Lung microvascular endothelial cell (primary cell): ENCODE results near the gene DNAJC5. TPM values are rescaled to one million over a fixed set of nuclear protein-coding genes. Genes with fewer than 3 reads are reported as not detected.
"Not testable (repeated sequence)": the region's sequence is repeated elsewhere in the genome, so short reads cannot be mapped to it uniquely, and the experiment has no call there.

ENCODE experiments used
- DNase-seq, 2 donors: peaks; one replicate each; pipeline versions ENCODE4 v3.0.0 to v3.0.0-alpha.2; 2010; ENCODE audit warnings: low read depth in 2 of 2
- total RNA-seq: library from RNA; depleted of rRNA; stranded (reverse); fragments of >200 nt; gene quantifications from 2 replicates; pipeline ENCODE4 v1.2.1, GENCODE V29; 2014

Gene DNAJC5
- total RNA-seq, 1 donor from 2014 or later = 68.5 TPM

- DNase-seq = peak in 1 of 2 donors; percentile 38
Measured at GRCh38 chr20:63953764-63954429, 59.0 kb downstream of the DNAJC5 start.

GRCh38 chr20:63955281-63955826 lies 60.4 kb downstream of the DNAJC5 start:
- DNase-seq = peak in 1 of 2 donors; percentile 29

- DNase-seq = peak; percentile 91 to 95
Measured at GRCh38 chr20:63955827-63956663, 61.1 kb downstream of the DNAJC5 start, which contains the start of gene UCKL1. UCKL1 (minus strand) TSS chr20:63956416; CDS start chr20:63956372, 44 bp downstream.

GRCh38 chr20:63956664-63957003 lies 61.7 kb downstream of the DNAJC5 start:
- no peak for DNase-seq

- peak; percentile 75 to 77 for DNase-seq
Measured at GRCh38 chr20:63957004-63957689, 62.2 kb downstream of the DNAJC5 start.

GRCh38 chr20:63957690-63958441 lies 62.9 kb downstream of the DNAJC5 start:
- DNase-seq = no peak

GRCh38 chr20:63958471-63958870 lies 63.5 kb downstream of the DNAJC5 start:
- DNase-seq = no peak

- no peak for DNase-seq
Measured at GRCh38 chr20:63958964-63959698, 64.2 kb downstream of the DNAJC5 start.

GRCh38 chr20:63959699-63960075 lies 64.8 kb downstream of the DNAJC5 start:
- no peak for DNase-seq

- not testable (repeated sequence) for DNase-seq
Measured at GRCh38 chr20:63960654-63961621, 66.0 kb downstream of the DNAJC5 start.

GRCh38 chr20:63961664-63962425 lies 66.9 kb downstream of the DNAJC5 start:
- no peak for DNase-seq

GRCh38 chr20:63962426-63963347 lies 67.8 kb downstream of the DNAJC5 start:
- DNase-seq = no peak

- DNase-seq = no peak
Measured at GRCh38 chr20:63963348-63963741, 68.4 kb downstream of the DNAJC5 start.

GRCh38 chr20:63963784-63964301 lies 68.9 kb downstream of the DNAJC5 start:
- no peak for DNase-seq

GRCh38 chr20:63964412-63964811 lies 69.5 kb downstream of the DNAJC5 start:
- DNase-seq = no peak

GRCh38 chr20:63966172-63966943 lies 71.4 kb downstream of the DNAJC5 start:
- DNase-seq = no peak

GRCh38 chr20:63966944-63967322 lies 72.0 kb downstream of the DNAJC5 start:
- no peak for DNase-seq
